ENCODE results near the gene ZDHHC21. TPM values are rescaled to one million over a fixed set of nuclear protein-coding genes. Genes with fewer than 3 reads are reported as not detected.

The ZDHHC21 gene
- total and polyA plus RNA-seq, 2 experiments from 2014 or later, result 4.0 to 13.5 TPM

- TF ChIP-seq EZH2phosphoT487 (IDR thresholded peaks at IDR 0.05; ENCODE audit: unreplicated experiment) (no peak), EZH2 (IDR thresholded peaks at IDR 0.05; ENCODE audit: low read depth, unreplicated experiment) (no peak), JUNB (IDR thresholded peaks at IDR 0.05; ENCODE audit: unreplicated experiment) (no peak), CREB1 (CRISPR knock-in tag; IDR thresholded peaks at IDR 0.05; ENCODE audit: low read depth) (no peak), REST (IDR thresholded peaks at IDR 0.05; ENCODE audit: unreplicated experiment) (no peak), POLR2AphosphoS5 (IDR thresholded peaks at IDR 0.05; ENCODE audit: low read depth) (no peak)
- Mint-ChIP-seq H3K36me3 (ENCODE audit: low read depth) (peaks cover 8% of the 10 kb centered on the region; the same call in 2 of the 3 replicates), H3K27ac (no peak overlapping the region), H3K27me3 (ENCODE audit: insufficient read depth, low read depth, poor library complexity) (peaks cover 3% of the 10 kb centered on the region), H3K4me3 (no peak overlapping the region), H3K4me1 (no peaks in the 10 kb centered on the region), H3K9me3 (peaks cover 9% of the 10 kb centered on the region)
- no peaks in the 10 kb centered on the region; the same call in 1 of the 2 replicates for H3K9me2 ChIP-seq (ENCODE audit: insufficient read depth)
- H3K27me3 ChIP-seq (ENCODE audit: insufficient read depth), result no peaks in the 10 kb centered on the region
- no peaks in the 10 kb centered on the region for H3K4me1 ChIP-seq (ENCODE audit: insufficient read depth)
- no peak overlapping the region for H3K4me2 ChIP-seq
- H2AFZ ChIP-seq, result no peak overlapping the region
- no peaks in the 10 kb centered on the region for H3K36me3 ChIP-seq (ENCODE audit: insufficient read depth)
- no peaks in the 10 kb centered on the region for H4K20me1 ChIP-seq (replicated peaks; ENCODE audit: insufficient read depth)
- no peak overlapping the region for H3K4me3 ChIP-seq
- H3K27ac ChIP-seq (ENCODE audit: low read depth), result no peak overlapping the region
- DNase-seq (ENCODE audit: low spot score), result no peak
- H3K79me2 ChIP-seq (replicated peaks; ENCODE audit: insufficient read depth), result no peaks in the 10 kb centered on the region
- ATAC-seq, result no peak
- no peaks in the 10 kb centered on the region for H3F3A ChIP-seq (replicated peaks; ENCODE audit: low read depth)
These were observed 107.3 kb downstream of the ZDHHC21 start for GRCh38 chr9:14585730-14586473.

GRCh38 chr9:14584571-14584970 lies 108.7 kb downstream of the ZDHHC21 start:
- Histone ChIP-seq H3K79me2 (replicated peaks; ENCODE audit: insufficient read depth) (no peaks in the 10 kb centered on the region), H3K4me3 (no peak overlapping the region), H4K20me1 (replicated peaks; ENCODE audit: insufficient read depth) (no peaks in the 10 kb centered on the region), H3K27ac (ENCODE audit: low read depth) (no peak overlapping the region), H2AFZ (no peak overlapping the region), H3K4me2 (no peak overlapping the region), H3K4me1 (ENCODE audit: insufficient read depth) (no peaks in the 10 kb centered on the region), H3K36me3 (ENCODE audit: insufficient read depth) (no peaks in the 10 kb centered on the region), H3K27me3 (ENCODE audit: insufficient read depth) (no peaks in the 10 kb centered on the region), H3F3A (replicated peaks; ENCODE audit: low read depth) (no peaks in the 10 kb centered on the region), H3K9me2 (ENCODE audit: insufficient read depth) (no peaks in the 10 kb centered on the region; the same call in 1 of the 2 replicates)
- peaks cover 3% of the 10 kb centered on the region for H3K27me3 Mint-ChIP-seq (ENCODE audit: insufficient read depth, low read depth, poor library complexity)
- H3K9me3 Mint-ChIP-seq, result peaks cover 9% of the 10 kb centered on the region
- no peak overlapping the region for H3K4me3 Mint-ChIP-seq
- H3K36me3 Mint-ChIP-seq (ENCODE audit: low read depth), result peaks cover 8% of the 10 kb centered on the region; the same call in 2 of the 3 replicates
- DNase-seq (ENCODE audit: low spot score) (no peak), ATAC-seq (no peak)
- H3K27ac Mint-ChIP-seq, result no peak overlapping the region
- H3K4me1 Mint-ChIP-seq, result no peaks in the 10 kb centered on the region
- TF ChIP-seq JUNB (IDR thresholded peaks at IDR 0.05; ENCODE audit: unreplicated experiment) (no peak), ZNF331 (CRISPR knock-in tag; IDR thresholded peaks at IDR 0.05; ENCODE audit: low read depth) (no peak), ETS1 (IDR thresholded peaks at IDR 0.05) (no peak), POLR2AphosphoS5 (IDR thresholded peaks at IDR 0.05; ENCODE audit: low read depth) (no peak), STAT1 (IDR thresholded peaks at IDR 0.05; ENCODE audit: unreplicated experiment) (no peak), CTCF (conservative IDR thresholded peaks at IDR 0.05; ENCODE audit: low read depth in 2 of 2) (no peak)
